ENCODE data around the gene CRACR2B. TPM values are rescaled to one million over a fixed set of nuclear protein-coding genes. Genes with fewer than 3 reads are reported as not detected.

Gene CRACR2B
- total RNA-seq, 3 donors from 2014 or later, result 14.7 to 152 (median 86.2) TPM

- Histone ChIP-seq H3K9me3 (no peaks in the 10 kb centered on the region), H3K4me3 (no peak overlapping the region), H3K36me3 (no peaks in the 10 kb centered on the region), H3K4me1 (no peaks in the 10 kb centered on the region), H3K27me3 (no peaks in the 10 kb centered on the region), H3K27ac (no peak overlapping the region)
- no peak for DNase-seq (ENCODE audit: low spot score in 2 of 2)
- intact Hi-C loops (cut with DNase I; ENCODE audit: low total_unique reads), result no loop called here
- TF ChIP-seq POLR2A (IDR thresholded peaks at IDR 0.05), result no peak
- TF ChIP-seq CTCF (IDR thresholded peaks at IDR 0.05), result no peak
- TF ChIP-seq POLR2AphosphoS5 (IDR thresholded peaks at IDR 0.05), result no peak
These were observed 48.1 kb downstream of the CRACR2B start for GRCh38 chr11:875769-876301.

- H3K36me3 ChIP-seq, result no peaks in the 10 kb centered on the region
- TF ChIP-seq POLR2A (IDR thresholded peaks at IDR 0.05) (no peak), POLR2AphosphoS5 (IDR thresholded peaks at IDR 0.05) (no peak), CTCF (IDR thresholded peaks at IDR 0.05) (no peak)
- H3K4me1 ChIP-seq, result no peaks in the 10 kb centered on the region
- intact Hi-C loops (cut with DNase I; ENCODE audit: low total_unique reads), result no loop called here
- no peak overlapping the region for H3K27ac ChIP-seq
- H3K27me3 ChIP-seq, result no peaks in the 10 kb centered on the region
- H3K4me3 ChIP-seq, result no peak overlapping the region
- DNase-seq (ENCODE audit: low spot score in 2 of 2), result peak in 1 of 2 donors; percentile 61
- H3K9me3 ChIP-seq, result no peaks in the 10 kb centered on the region
These were observed 48.8 kb downstream of the CRACR2B start for GRCh38 chr11:876545-876944.

DNA sequence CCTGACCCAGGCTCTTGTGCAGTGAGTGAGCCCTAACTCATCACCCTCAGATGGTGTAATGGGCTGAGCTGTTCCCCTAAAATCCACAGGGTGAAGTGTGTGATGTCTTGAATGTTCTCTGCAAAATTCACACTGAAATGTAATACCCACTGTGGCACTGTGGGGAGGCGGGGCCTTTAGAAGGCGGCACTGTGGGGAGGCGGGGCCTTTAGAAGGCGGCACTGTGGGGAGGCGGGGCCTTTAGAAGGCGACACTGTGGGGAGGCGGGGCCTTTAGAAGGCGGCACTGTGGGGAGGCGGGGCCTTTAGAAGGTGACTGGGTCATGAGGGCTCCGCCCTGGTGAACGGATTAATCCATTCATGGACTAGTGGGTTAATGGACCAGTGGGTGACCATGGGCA lies 49.8 kb downstream of the CRACR2B start:
- no peak overlapping the region for H3K4me3 ChIP-seq
- H3K36me3 ChIP-seq, result no peaks in the 10 kb centered on the region
- TF ChIP-seq POLR2A (IDR thresholded peaks at IDR 0.05) (no peak), POLR2AphosphoS5 (IDR thresholded peaks at IDR 0.05) (no peak), CTCF (IDR thresholded peaks at IDR 0.05) (no peak)
- no peak for DNase-seq (ENCODE audit: low spot score in 2 of 2)
- no peaks in the 10 kb centered on the region for H3K4me1 ChIP-seq
- H3K27ac ChIP-seq, result no peak overlapping the region
- H3K27me3 ChIP-seq, result no peaks in the 10 kb centered on the region
- intact Hi-C loops (cut with DNase I; ENCODE audit: low total_unique reads), result no loop called here
- H3K9me3 ChIP-seq, result no peaks in the 10 kb centered on the region

DNA sequence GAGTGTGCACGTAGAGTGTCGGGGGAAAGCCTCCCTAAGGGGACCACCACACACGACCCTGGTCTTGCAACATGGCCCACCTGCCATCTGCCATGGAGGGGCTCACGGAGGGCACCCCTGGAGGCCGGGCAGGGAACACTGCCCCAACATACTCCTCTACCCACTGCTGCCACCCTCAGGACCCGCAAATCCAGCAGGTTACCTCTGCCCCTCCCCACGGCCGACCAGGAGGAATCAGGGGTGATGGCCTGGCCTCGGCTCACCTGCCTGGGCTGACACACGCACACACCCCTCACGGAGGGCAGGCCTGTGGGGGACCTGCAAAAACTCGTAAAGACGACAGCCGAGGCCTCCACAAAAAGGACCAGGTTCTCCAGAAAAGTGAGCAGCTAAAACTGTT lies 52.7 kb downstream of the CRACR2B start:
- Histone ChIP-seq H3K4me1 (no peaks in the 10 kb centered on the region), H3K9me3 (no peaks in the 10 kb centered on the region), H3K27me3 (no peaks in the 10 kb centered on the region), H3K27ac (no peak overlapping the region), H3K4me3 (no peak overlapping the region), H3K36me3 (no peaks in the 10 kb centered on the region)
- no peak for DNase-seq (ENCODE audit: low spot score in 2 of 2)
- intact Hi-C loops (cut with DNase I; ENCODE audit: low total_unique reads), result no loop called here
- TF ChIP-seq CTCF (IDR thresholded peaks at IDR 0.05) (no peak), POLR2AphosphoS5 (IDR thresholded peaks at IDR 0.05) (no peak), POLR2A (IDR thresholded peaks at IDR 0.05) (no peak)

Other genes starting within 250 kb of the CRACR2B start
- gene IRF7, start 212.0 kb upstream of the CRACR2B start, total RNA-seq, result 10 to 100 TPM; 13.3 to 29.9 (median 27.9) TPM
- gene CDHR5, start 203.0 kb upstream of the CRACR2B start, total RNA-seq, result 1 to 10 TPM in 1 of 3 donors, not detected in 2; 6.2 TPM
- not detected for gene SCT, start 200.7 kb upstream of the CRACR2B start, total RNA-seq
- under 1 TPM in 1 of 3 donors, not detected in 2; 0.29 TPM for gene DRD4, start 190.7 kb upstream of the CRACR2B start, total RNA-seq
- gene DEAF1, start 132.7 kb upstream of the CRACR2B start, total RNA-seq, result 10 to 100 TPM; 25.3 to 42.6 (median 39.8) TPM
- 10 to 100 TPM; 25.9 to 51.8 (median 29.1) TPM for gene TMEM80, start 132.1 kb upstream of the CRACR2B start, total RNA-seq
- 100 to 1,000 TPM in 2 of 3 donors, 1 to 10 TPM in 1; 6.1 to 151 (median 115) TPM for gene EPS8L2, start 121.7 kb upstream of the CRACR2B start, total RNA-seq
- gene TALDO1, start 80.5 kb upstream of the CRACR2B start, total RNA-seq, result 100 to 1,000 TPM; 137 to 239 (median 141) TPM
- gene GATD1, start 50.4 kb upstream of the CRACR2B start, total RNA-seq, result 10 to 100 TPM in 2 of 3 donors, 1 to 10 TPM in 1; 9.9 to 17.4 (median 16.4) TPM
- not detected for gene CEND1, start 37.8 kb upstream of the CRACR2B start, total RNA-seq
- 10 to 100 TPM in 1 of 3 donors, 1 to 10 TPM in 2; 2.7 to 11.5 (median 4.7) TPM for gene SLC25A22, start 29.6 kb upstream of the CRACR2B start, total RNA-seq
- 10 to 100 TPM; 10.2 to 17.3 (median 16.7) TPM for gene PIDD1, start 22.7 kb upstream of the CRACR2B start, total RNA-seq
- 1,000 to 10,000 TPM in 2 of 3 donors, 100 to 1,000 TPM in 1; 583 to 1,665 (median 1,093) TPM for gene RPLP2, start 18.0 kb upstream of the CRACR2B start, total RNA-seq
- gene PNPLA2, start 9.0 kb upstream of the CRACR2B start, total RNA-seq, result 100 to 1,000 TPM; 103 to 266 (median 109) TPM
- gene CD151, start 5.0 kb downstream of the CRACR2B start, total RNA-seq, result 100 to 1,000 TPM; 209 to 847 (median 343) TPM
- gene POLR2L, start 14.6 kb downstream of the CRACR2B start, total RNA-seq, result 100 to 1,000 TPM in 1 of 3 donors, 10 to 100 TPM in 2; 51.8 to 126 (median 96.7) TPM
- gene TSPAN4, start 14.9 kb downstream of the CRACR2B start, total RNA-seq, result 100 to 1,000 TPM in 2 of 3 donors, 10 to 100 TPM in 1; 72.4 to 217 (median 107) TPM
- 10 to 100 TPM; 58.3 to 79.5 (median 68.3) TPM for gene CHID1, start 82.9 kb downstream of the CRACR2B start, total RNA-seq
- 100 to 1,000 TPM in 1 of 3 donors, 10 to 100 TPM in 2; 44.6 to 112 (median 54.7) TPM for gene AP2A2, start 98.0 kb downstream of the CRACR2B start, total RNA-seq
- gene MUC6, start 208.8 kb downstream of the CRACR2B start, total RNA-seq, result 1 to 10 TPM in 2 of 3 donors, not detected in 1; 1.3 to 1.9 TPM
- gene MUC2, start 247.0 kb downstream of the CRACR2B start, total RNA-seq, result under 1 TPM in 1 of 3 donors, not detected in 2; 0.66 TPM